HEK293T (cell line): ENCODE measurements around the gene CDK14.

ENCODE experiments used
- ARNT ChIP-seq: fragments of 450-650 bp; IDR thresholded peaks from 2 replicates; pipeline ENCODE4 v1.6.1; 2017; ENCODE audit warnings: mild to moderate bottlenecking
- BHLHE40 ChIP-seq: fragments of 450-650 bp; IDR thresholded peaks from 2 replicates; pipeline ENCODE4 v1.6.1; 2016; ENCODE audit warnings: mild to moderate bottlenecking, moderate library complexity, borderline replicate concordance
- FOXM1 ChIP-seq: fragments of 450-650 bp; IDR thresholded peaks from 2 replicates; pipeline ENCODE4 v1.6.1; 2017; ENCODE audit warnings: mild to moderate bottlenecking, borderline replicate concordance
- L3MBTL2 ChIP-seq: fragments of 450-650 bp; conservative IDR thresholded peaks from 2 replicates; pipeline ENCODE4 v1.6.1; 2016; ENCODE audit warnings: mild to moderate bottlenecking
- NFRKB ChIP-seq: fragments of 450-650 bp; IDR thresholded peaks from 2 replicates; pipeline ENCODE4 v1.6.1; 2016; ENCODE audit warnings: mild to moderate bottlenecking, moderate library complexity
- SP1 ChIP-seq: fragments of 450-650 bp; IDR thresholded peaks from 2 replicates; pipeline ENCODE4 v1.6.1; 2017
- SUZ12 ChIP-seq: fragments of 450-650 bp; IDR thresholded peaks from 2 replicates; pipeline ENCODE4 v1.6.1; 2016; ENCODE audit warnings: mild to moderate bottlenecking
- TARDBP ChIP-seq: fragments of 450-650 bp; IDR thresholded peaks from 2 replicates; pipeline ENCODE4 v1.6.1; 2016
- TF ChIP-seq, protein P1 (sequence below): fragments of 450-650 bp; IDR thresholded peaks from 2 replicates; pipeline ENCODE4 v1.6.1; 2016

- TF ChIP-seq BHLHE40 (no peak), ARNT (no peak), FOXM1 (no peak), SP1 (no peak), L3MBTL2 (no peak), TARDBP (no peak), SUZ12 (no peak), NFRKB (no peak)
- TF ChIP-seq, protein P1, sequence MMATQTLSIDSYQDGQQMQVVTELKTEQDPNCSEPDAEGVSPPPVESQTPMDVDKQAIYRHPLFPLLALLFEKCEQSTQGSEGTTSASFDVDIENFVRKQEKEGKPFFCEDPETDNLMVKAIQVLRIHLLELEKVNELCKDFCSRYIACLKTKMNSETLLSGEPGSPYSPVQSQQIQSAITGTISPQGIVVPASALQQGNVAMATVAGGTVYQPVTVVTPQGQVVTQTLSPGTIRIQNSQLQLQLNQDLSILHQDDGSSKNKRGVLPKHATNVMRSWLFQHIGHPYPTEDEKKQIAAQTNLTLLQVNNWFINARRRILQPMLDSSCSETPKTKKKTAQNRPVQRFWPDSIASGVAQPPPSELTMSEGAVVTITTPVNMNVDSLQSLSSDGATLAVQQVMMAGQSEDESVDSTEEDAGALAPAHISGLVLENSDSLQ, result no peak
Observed at GRCh38 chr7:90756366-90756765, 160.2 kb downstream of the CDK14 start.
